NCI-H2171 (cell line): ENCODE data around the gene HMCN1.

Source experiments
- DNase-seq: peaks from one replicate; lab custom pipeline; 2025; lab: John Stamatoyannopoulos, UW

Gene HMCN1

DNA sequence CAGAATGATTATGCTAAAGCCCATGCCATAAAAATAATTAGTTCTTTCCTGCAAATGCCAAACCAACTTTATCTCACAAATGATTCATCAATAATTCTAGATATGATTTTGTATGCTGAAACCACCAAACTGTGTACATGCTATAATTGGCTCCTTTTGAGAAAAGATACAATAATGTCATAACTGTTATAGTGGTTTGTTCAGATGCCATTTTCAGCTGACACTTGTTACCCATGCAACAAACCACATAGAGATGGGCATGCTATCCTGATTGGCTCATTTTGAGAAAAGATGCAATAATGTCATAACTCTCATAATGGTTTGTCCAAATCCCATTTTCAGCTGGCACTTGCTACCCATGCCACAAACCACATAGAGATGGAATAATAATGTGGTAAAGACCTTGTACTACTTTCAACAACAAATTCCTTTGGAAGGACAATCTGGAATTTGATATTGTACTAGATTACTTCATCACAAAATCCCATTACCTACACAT, 357.1 kb downstream of the HMCN1 start:
- DNase-seq = no peak

GRCh38 chr1:186093437-186093836, 359.2 kb downstream of the HMCN1 start:
- DNase-seq = no peak

- no peak for DNase-seq
Observed at GRCh38 chr1:186094172-186094571, 360.0 kb downstream of the HMCN1 start.

GRCh38 chr1:186099336-186100104, 365.3 kb downstream of the HMCN1 start:
- DNase-seq = no peak

DNA sequence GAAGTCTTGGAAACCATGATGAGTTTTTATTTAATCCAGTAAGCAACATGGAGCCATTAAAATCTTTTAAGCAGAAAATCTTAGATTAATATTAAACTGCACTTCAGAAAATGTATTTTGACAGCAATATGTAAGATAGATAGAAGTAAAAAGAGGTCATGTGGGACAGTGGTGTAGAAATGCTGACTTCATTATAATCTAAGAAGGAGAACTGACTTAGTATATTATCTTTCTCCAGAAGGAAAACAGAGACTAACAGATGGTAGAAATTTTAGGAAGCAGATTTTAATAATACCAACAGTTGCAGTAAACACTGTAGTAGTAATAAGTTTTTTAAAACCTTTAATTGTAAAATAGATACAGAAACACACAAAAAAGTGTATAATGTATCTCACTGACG, 367.9 kb downstream of the HMCN1 start:
- no peak for DNase-seq

GRCh38 chr1:186102547-186103148, 368.5 kb downstream of the HMCN1 start:
- DNase-seq = no peak

DNA sequence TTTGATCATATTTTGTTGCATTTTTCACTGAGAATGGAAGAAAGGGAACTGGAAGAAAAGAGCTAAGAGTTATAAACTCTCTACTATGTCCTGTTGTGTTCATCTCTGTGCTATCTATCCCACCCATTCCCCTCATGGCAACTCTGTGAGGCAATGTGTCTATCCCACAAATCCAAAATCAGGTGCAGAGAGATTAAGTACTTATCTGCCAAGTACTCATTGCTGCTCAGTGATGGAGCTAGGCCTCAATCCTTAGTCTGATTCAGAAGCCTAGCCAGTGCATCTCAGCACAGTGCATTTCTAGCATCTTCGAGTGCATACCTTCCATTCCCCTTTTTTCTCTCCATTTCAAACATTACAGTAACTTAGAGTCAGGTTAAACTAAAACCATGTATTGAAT, 370.3 kb downstream of the HMCN1 start:
- no peak for DNase-seq

- DNase-seq = no peak
Observed at GRCh38 chr1:186112280-186112679, 378.1 kb downstream of the HMCN1 start.

DNA sequence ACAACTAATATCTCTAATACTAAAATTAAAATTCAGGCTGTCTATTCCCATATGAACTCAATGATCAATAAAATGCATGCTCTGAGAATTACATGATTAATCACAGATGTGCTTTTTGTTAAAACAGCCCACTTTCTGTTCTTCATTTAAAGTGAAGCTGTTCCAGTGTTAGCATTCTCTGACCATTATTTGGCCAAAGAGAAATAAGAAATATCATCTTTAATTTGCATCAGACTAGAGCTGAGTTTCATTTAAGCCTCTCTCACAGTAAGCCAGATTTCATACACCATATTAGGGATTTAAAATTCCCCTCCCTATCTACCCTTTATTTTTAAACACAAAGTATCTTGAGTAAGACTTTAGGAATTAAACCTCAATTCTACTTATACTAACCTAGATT, 379.3 kb downstream of the HMCN1 start:
- DNase-seq = no peak

DNA sequence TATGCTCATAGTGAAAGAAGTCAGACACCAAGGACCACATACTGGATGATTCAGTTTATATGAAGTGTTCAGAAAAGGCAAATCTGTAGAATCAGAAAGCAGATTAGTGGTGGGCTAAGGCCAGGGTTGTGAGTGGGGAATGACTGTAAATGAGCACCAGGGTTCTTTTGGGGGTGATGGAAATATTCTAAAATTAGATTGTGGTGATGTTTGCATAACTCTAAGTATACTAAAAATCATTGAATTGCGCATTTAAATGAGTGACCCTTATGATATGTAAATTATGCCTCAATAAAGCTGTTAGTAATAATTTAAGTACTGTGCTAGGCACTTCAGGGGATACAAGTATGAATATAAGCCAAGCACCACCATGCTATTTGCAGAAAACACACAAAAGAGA, 384.5 kb downstream of the HMCN1 start:
- no peak for DNase-seq

GRCh38 chr1:186122837-186123236, 388.6 kb downstream of the HMCN1 start:
- no peak for DNase-seq

DNA sequence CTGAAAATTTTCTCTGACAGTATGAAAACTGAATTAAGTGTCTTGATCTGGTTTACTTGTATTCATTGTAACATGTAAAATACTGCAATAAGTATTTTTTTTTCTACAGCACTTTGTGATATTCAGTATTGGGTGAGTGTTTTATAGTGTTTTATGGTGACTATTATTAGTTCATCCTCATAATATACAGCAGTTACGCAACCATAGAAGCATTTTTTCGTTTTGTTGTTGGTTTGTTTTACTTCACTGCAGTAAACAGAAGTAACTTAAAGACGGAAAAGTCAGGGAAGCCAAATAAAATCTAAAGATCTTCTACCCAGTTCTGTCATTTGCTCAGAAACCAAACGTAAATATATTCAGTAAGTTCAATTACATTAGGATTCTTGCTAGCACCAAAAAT, 390.8 kb downstream of the HMCN1 start:
- DNase-seq = no peak

DNA sequence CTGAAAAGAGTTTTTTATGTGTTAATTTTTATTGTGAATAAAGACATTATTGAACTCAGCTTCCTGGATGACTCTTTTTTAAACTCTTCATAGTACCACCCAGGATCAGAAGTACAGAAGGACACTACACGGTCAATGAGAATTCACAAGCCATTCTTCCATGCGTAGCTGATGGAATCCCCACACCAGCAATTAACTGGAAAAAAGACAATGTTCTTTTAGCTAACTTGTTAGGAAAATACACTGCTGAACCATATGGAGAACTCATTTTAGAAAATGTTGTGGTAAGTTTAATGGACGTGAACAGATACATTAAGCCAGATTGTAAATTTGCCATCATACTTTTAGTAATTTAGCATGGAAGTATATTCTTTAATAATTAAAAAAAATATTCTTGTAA, 391.3 kb downstream of the HMCN1 start:
- DNase-seq = no peak

- no peak for DNase-seq
Observed at GRCh38 chr1:186129758-186130157, 395.6 kb downstream of the HMCN1 start.

- DNase-seq = no peak
Observed at GRCh38 chr1:186139115-186139514, 404.9 kb downstream of the HMCN1 start.

DNA sequence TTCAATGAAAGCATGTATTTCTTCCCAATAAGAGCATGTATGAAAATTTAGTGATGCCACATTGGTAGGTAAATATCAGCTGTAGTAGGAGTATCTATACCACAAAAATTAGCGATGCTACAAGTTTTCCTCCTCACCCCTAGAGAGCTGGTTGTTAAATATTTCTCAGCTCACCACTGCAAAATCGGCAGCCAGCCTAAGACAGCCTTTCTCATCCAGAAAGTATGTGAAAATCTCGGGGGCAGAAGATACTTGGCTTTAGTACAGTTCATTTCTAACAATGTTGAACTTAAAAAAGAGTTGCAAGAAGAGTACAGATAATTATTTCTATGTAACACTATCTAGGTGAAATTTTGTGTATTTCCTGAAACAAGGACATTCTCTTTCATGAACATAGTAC, 405.5 kb downstream of the HMCN1 start:
- no peak for DNase-seq

GRCh38 chr1:186142159-186142558, 408.0 kb downstream of the HMCN1 start:
- no peak for DNase-seq

DNA sequence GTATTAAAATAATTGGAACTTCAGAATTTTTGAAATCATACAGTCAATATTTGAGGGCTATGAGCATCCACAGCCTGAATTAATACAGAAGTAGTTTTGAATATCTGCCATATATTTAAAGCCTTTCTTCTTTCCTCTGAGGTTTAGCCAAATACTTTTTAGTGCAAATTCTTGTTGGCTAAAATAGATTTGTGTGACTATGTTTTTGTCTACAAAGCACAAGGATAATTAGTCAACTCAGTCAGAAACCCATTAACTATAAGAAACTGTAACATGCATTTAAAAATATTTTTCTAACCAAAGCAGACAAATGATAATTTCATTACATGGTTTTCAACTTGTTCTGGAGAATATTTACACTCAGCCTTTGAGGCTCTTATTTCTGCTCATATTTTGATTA, 408.7 kb downstream of the HMCN1 start:
- no peak for DNase-seq

DNA sequence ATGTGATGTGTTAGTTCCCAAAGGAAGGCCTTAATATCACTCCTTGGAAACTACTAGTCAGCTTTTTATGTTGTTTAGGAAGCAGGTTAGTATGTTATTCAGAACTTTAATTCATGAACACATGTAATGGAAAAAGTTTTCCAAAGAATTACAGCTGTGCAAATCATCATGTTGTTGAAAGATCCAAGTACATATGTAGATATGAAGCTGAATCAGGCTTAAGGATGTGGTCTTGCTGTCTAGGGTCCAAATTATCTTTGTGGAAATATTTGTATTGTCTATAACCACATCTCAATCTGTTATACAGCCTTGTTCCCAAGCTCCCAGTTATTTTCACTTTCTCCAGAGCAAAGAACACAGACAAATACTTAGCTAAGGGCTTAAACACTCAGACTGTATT, 409.3 kb downstream of the HMCN1 start:
- DNase-seq = no peak

DNA sequence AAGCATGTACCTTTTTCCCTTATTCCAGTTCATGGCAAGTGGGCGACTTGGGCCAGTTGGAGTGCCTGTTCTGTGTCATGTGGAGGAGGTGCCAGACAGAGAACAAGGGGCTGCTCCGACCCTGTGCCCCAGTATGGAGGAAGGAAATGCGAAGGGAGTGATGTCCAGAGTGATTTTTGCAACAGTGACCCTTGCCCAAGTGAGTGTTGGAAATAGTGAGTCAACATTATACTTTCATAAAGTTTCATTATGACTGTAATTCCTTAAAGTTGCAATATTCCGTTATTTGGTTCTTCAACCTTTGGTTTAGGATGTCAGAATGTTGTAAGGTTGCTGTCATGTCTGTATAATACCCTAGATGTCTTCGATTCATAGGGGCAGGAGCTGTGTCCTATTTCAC, 410.3 kb downstream of the HMCN1 start:
- DNase-seq = no peak

GRCh38 chr1:186146974-186147373, 412.8 kb downstream of the HMCN1 start:
- no peak for DNase-seq

DNA sequence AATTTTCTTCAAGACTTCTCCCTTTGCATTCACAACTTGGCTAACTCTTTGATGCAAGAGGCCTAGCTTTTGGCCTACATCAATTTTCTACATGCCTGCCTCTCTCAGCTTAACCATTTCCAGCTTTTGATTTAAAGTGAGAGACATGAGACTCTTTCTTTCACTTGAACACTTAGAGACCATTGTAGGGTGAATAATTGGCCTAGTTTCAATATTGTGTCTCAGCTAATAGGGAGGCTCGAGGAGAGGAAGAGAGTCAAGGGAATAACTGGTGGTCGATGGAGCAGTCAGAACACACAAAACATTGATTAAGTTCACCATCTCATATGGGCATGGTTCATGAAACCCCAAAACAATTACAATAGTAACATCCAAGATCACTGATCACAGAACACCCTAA, 415.4 kb downstream of the HMCN1 start:
- DNase-seq = no peak

DNA sequence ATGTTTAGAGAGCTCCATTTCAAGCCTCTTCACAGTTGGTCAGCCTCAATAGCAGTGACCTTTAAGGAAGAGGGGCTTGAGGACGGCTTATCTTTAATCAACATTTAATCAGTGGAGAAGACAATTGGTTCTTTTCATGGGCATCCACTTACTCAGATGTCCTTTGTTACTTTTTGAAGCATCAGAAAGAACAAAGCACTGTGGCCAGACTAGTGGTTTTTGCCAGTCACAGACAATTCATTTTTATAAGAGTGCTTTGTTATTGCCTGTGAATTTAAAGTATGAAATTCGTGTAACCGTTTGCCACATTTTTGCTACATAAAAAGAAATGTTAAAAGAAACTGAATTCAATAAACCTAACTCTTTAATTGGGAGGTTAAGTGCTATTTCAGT, 418.0 kb downstream of the HMCN1 start:
- DNase-seq = no peak
